ENCODE results near the gene CYTH2. TPM values are rescaled to one million over a fixed set of nuclear protein-coding genes. Genes with fewer than 3 reads are reported as not detected.

Gene CYTH2
- polyA plus RNA-seq, 3 donors, result 80.6 to 91.6 (median 86.4) TPM

DNA sequence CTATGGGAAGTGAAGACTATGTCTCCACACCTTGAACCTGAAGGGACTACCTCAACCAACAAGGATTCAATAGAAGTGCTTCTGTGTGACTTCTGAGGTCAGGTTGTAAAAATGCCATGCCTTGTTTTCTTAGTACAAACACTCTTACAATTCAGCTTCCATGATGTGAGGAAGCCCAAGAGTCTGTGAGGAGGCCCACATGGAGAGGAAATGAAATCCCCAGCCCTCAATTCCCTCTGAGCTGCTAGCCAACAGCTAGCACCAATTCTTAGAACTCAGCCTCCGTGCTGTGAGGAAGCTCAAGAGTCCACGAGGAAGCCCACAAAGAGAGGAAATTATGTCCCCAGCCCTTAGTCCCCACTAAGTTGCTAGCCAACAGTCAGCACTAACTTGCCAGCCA, 55.1 kb downstream of the CYTH2 start:
- DNase-seq (ENCODE audit: extremely low read depth in 1 of 11, low read depth in 9 of 11, low spot score in 4 of 11), result no peak

DNA sequence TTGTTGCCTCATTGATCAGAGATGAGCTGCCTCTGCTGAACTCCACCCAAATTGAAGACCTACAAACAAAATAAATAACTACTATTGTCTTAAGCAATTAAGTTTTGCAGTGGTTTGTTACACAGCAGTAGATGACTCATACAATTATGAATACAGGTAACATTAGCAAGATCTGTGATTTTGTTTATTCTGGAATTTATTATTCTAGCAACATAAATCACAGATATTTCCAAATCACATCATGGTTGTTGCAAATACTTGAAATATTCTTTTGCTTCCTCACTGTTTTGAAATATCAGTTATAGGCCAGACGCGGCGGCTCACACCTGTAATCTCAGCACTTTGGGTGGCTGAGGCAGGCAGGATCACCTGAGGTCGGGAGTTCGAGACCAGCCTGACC, 55.6 kb downstream of the CYTH2 start:
- DNase-seq (ENCODE audit: extremely low read depth in 1 of 11, low read depth in 9 of 11, low spot score in 4 of 11), result no peak

DNA sequence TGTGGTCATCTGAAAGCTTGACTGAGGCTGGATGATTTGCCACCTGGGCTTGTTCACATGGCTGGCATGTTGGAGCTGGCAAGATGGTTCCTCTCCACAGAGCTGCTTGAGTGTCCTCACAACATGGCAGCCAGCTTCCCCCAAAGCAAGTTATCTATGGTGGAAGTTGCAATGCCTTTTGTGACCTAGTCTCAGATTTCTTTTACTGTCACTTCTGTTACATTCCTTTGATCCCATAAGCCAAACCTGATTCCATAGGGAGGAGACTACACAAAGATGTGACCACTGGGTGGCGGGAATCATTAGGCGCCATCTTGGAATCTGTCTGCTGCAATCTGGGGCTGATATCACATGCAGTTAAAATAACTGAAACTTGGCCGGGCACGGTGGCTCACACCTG, 60.0 kb downstream of the CYTH2 start:
- DNase-seq (ENCODE audit: extremely low read depth in 1 of 11, low read depth in 9 of 11, low spot score in 4 of 11), result no peak

DNA sequence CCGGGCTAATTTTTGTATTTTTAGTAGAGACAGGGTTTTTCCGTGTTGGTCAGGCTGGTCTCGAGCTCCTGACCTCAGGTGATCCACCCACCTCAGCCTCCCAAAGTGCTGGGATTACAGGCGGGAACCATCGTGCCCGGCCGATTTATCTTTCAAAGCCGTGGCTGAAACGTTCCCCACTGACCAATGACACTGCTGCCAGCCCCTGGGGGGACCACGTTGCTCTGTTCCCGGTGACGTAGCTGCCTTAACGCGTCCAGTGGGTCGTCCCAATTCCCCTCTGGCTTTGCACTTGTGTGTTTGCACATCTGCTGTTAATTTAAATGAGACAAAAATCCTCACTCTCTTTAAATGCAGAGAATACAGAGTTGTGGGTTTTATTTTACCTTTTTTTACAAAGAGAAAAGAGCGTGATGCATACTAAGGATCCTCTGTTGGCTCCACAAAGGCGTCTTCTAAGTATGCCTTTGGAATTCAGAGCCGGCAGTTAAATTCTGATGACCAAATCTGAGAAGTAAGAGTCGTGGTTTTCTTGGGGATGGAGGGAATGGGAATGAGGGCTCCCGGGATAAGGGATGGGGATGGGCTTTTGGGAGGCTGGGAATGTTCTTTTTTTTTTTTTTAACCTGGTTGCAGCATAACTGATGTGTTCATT, 61.0 kb downstream of the CYTH2 start:
- no peak for DNase-seq (ENCODE audit: extremely low read depth in 1 of 11, low read depth in 9 of 11, low spot score in 4 of 11)

DNA sequence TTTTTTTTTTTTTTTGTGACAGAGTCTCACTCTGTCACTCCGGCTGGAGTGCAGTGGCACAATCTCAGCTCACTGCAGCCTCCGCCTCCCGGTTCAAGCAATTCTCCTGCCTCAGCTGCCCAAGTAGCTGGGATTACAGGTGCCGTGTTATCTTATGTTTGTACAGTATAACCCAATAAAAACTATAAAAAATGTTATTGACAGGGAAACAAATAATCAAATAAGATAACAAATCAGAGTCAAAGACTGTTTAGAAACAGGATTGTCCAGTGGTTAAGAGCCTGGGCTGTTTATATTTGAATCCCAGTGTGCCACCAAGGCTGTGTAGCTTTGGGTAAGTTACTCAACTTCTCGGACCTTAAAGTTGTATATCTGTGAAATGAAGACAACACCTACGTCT, 61.6 kb downstream of the CYTH2 start:
- DNase-seq (ENCODE audit: extremely low read depth in 1 of 11, low read depth in 9 of 11, low spot score in 4 of 11), result no peak

Other genes with a start within 250 kb of the CYTH2 start
- gene CARD8, start 213.5 kb upstream of the CYTH2 start, polyA plus RNA-seq (ENCODE audit: insufficient read length in 3 of 3), result 10 to 100 TPM; 55.4 to 66.5 (median 56.3) TPM
- 1 to 10 TPM; 5.9 to 8.1 (median 7.6) TPM for gene ZNF114, start 199.3 kb upstream of the CYTH2 start, polyA plus RNA-seq (ENCODE audit: insufficient read length in 3 of 3)
- 10 to 100 TPM; 51.0 to 83.1 (median 67.0) TPM for gene EMP3, start 143.8 kb upstream of the CYTH2 start, polyA plus RNA-seq (ENCODE audit: insufficient read length in 3 of 3)
- gene TMEM143, start 105.4 kb upstream of the CYTH2 start, polyA plus RNA-seq (ENCODE audit: insufficient read length in 3 of 3), result 10 to 100 TPM in 2 of 3 donors, 1 to 10 TPM in 1; 9.8 to 14.7 (median 11.6) TPM
- gene SYNGR4, start 105.0 kb upstream of the CYTH2 start, polyA plus RNA-seq (ENCODE audit: insufficient read length in 3 of 3), result under 1 TPM; 0.37 to 0.70 (median 0.41) TPM
- 100 to 1,000 TPM; 230 to 246 (median 242) TPM for gene KDELR1, start 77.8 kb upstream of the CYTH2 start, polyA plus RNA-seq (ENCODE audit: insufficient read length in 3 of 3)
- gene GRIN2D, start 75.7 kb upstream of the CYTH2 start, polyA plus RNA-seq (ENCODE audit: insufficient read length in 3 of 3), result under 1 TPM; 0.33 to 0.88 (median 0.71) TPM
- gene GRWD1, start 23.4 kb upstream of the CYTH2 start, polyA plus RNA-seq (ENCODE audit: insufficient read length in 3 of 3), result 10 to 100 TPM; 21.7 to 34.6 (median 24.7) TPM
- gene KCNJ14, start 13.8 kb upstream of the CYTH2 start, polyA plus RNA-seq (ENCODE audit: insufficient read length in 3 of 3), result 1 to 10 TPM in 1 of 3 donors, under 1 TPM in 2; 0.58 to 1.3 (median 0.72) TPM
- 1 to 10 TPM; 1.8 to 3.8 (median 3.6) TPM for gene LMTK3, start 42.5 kb downstream of the CYTH2 start, polyA plus RNA-seq (ENCODE audit: insufficient read length in 3 of 3)
- gene SULT2B1, start 82.8 kb downstream of the CYTH2 start, polyA plus RNA-seq (ENCODE audit: insufficient read length in 3 of 3), result under 1 TPM; 0.28 to 0.62 (median 0.33) TPM
- gene SPACA4, start 137.4 kb downstream of the CYTH2 start, polyA plus RNA-seq (ENCODE audit: insufficient read length in 3 of 3), result under 1 TPM in 1 of 3 donors, not detected in 2; 0.26 TPM
- 1 to 10 TPM in 2 of 3 donors, under 1 TPM in 1; 0.88 to 1.2 (median 1.1) TPM for gene FAM83E, start 145.7 kb downstream of the CYTH2 start, polyA plus RNA-seq (ENCODE audit: insufficient read length in 3 of 3)
- 1,000 to 10,000 TPM; 1,072 to 1,401 (median 1,249) TPM for gene RPL18, start 149.8 kb downstream of the CYTH2 start, polyA plus RNA-seq (ENCODE audit: insufficient read length in 3 of 3)
- 10 to 100 TPM; 15.8 to 31.8 (median 30.9) TPM for gene SPHK2, start 150.1 kb downstream of the CYTH2 start, polyA plus RNA-seq (ENCODE audit: insufficient read length in 3 of 3)
- 10 to 100 TPM; 11.2 to 15.9 (median 14.3) TPM for gene DBP, start 168.0 kb downstream of the CYTH2 start, polyA plus RNA-seq (ENCODE audit: insufficient read length in 3 of 3)
- 10 to 100 TPM; 21.9 to 30.7 (median 29.2) TPM for gene CA11, start 176.8 kb downstream of the CYTH2 start, polyA plus RNA-seq (ENCODE audit: insufficient read length in 3 of 3)
- 1 to 10 TPM in 2 of 3 donors, under 1 TPM in 1; 0.68 to 2.4 (median 1.5) TPM for gene NTN5, start 203.6 kb downstream of the CYTH2 start, polyA plus RNA-seq (ENCODE audit: insufficient read length in 3 of 3)
- gene FUT2, start 226.6 kb downstream of the CYTH2 start, polyA plus RNA-seq (ENCODE audit: insufficient read length in 3 of 3), result 1 to 10 TPM; 1.7 to 4.4 (median 1.8) TPM

Measured in renal cortex interstitium (tissue), 11 donors.